ENCODE results near the gene GNB4. TPM values are rescaled to one million over a fixed set of nuclear protein-coding genes. Genes with fewer than 3 reads are reported as not detected.

The GNB4 gene
- total RNA-seq, 1 donor from 2014 or later = 19.1 TPM

DNA sequence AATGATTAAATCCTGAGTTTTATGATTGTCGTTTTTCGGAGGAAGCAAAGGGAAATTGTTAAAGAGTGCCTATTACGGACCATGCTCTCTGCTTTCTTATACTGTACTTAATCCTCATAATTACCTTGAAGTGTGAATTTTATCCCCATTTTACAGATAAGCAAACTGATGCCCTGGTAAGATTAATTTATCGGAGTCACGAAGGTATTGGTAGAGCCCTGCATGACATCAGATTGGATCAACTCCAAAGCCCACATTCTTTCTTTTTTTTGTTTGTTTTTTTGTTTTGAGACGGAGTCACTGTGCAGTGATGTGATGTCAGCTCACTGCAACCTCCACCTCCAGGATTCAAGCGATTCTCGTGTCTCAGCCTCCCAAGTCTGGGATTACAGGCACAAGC is 1.6 kb upstream of the GNB4 start:
- DNase-seq = no peak
- peaks cover 3% of the 10 kb centered on the region for H3K4me1 Mint-ChIP-seq (ENCODE audit: low read depth, unreplicated experiment)
- H3K36me3 Mint-ChIP-seq (ENCODE audit: unreplicated experiment) = no peaks in the 10 kb centered on the region
- TF ChIP-seq, protein P1, sequence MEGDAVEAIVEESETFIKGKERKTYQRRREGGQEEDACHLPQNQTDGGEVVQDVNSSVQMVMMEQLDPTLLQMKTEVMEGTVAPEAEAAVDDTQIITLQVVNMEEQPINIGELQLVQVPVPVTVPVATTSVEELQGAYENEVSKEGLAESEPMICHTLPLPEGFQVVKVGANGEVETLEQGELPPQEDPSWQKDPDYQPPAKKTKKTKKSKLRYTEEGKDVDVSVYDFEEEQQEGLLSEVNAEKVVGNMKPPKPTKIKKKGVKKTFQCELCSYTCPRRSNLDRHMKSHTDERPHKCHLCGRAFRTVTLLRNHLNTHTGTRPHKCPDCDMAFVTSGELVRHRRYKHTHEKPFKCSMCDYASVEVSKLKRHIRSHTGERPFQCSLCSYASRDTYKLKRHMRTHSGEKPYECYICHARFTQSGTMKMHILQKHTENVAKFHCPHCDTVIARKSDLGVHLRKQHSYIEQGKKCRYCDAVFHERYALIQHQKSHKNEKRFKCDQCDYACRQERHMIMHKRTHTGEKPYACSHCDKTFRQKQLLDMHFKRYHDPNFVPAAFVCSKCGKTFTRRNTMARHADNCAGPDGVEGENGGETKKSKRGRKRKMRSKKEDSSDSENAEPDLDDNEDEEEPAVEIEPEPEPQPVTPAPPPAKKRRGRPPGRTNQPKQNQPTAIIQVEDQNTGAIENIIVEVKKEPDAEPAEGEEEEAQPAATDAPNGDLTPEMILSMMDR (IDR thresholded peaks at IDR 0.05; ENCODE audit: partially characterized antibody, unreplicated experiment) = no peak
- H3K27ac Mint-ChIP-seq (ENCODE audit: unreplicated experiment) = no peak overlapping the region
- peaks cover 5% of the 10 kb centered on the region for H3K27me3 Mint-ChIP-seq (ENCODE audit: unreplicated experiment)
- H3K9me3 Mint-ChIP-seq (ENCODE audit: unreplicated experiment) = peaks cover 7% of the 10 kb centered on the region
- no peak overlapping the region for H3K4me3 Mint-ChIP-seq (ENCODE audit: unreplicated experiment)

GRCh38 chr3:179452176-179452564 is 900 bp upstream of the GNB4 start:
- no peak overlapping the region for H3K27ac Mint-ChIP-seq (ENCODE audit: unreplicated experiment)
- DNase-seq = no peak
- peaks cover 6% of the 10 kb centered on the region for H3K27me3 Mint-ChIP-seq (ENCODE audit: unreplicated experiment)
- no peaks in the 10 kb centered on the region for H3K36me3 Mint-ChIP-seq (ENCODE audit: unreplicated experiment)
- peaks cover 8% of the 10 kb centered on the region for H3K9me3 Mint-ChIP-seq (ENCODE audit: unreplicated experiment)
- TF ChIP-seq, protein P1 (IDR thresholded peaks at IDR 0.05; ENCODE audit: partially characterized antibody, unreplicated experiment) = no peak
- peak overlapping the region; percentile 93 for H3K4me3 Mint-ChIP-seq (ENCODE audit: unreplicated experiment)
- peaks cover 3% of the 10 kb centered on the region for H3K4me1 Mint-ChIP-seq (ENCODE audit: low read depth, unreplicated experiment)

- DNase-seq = no peak
- TF ChIP-seq, protein P1 (IDR thresholded peaks at IDR 0.05; ENCODE audit: partially characterized antibody, unreplicated experiment) = no peak
- H3K4me3 Mint-ChIP-seq (ENCODE audit: unreplicated experiment) = peak overlapping the region; percentile 84
- peaks cover 8% of the 10 kb centered on the region for H3K9me3 Mint-ChIP-seq (ENCODE audit: unreplicated experiment)
- H3K4me1 Mint-ChIP-seq (ENCODE audit: low read depth, unreplicated experiment) = peaks cover 3% of the 10 kb centered on the region
- no peaks in the 10 kb centered on the region for H3K36me3 Mint-ChIP-seq (ENCODE audit: unreplicated experiment)
- peaks cover 6% of the 10 kb centered on the region for H3K27me3 Mint-ChIP-seq (ENCODE audit: unreplicated experiment)
- peak overlapping the region; percentile 62 for H3K27ac Mint-ChIP-seq (ENCODE audit: unreplicated experiment)
Measured at GRCh38 chr3:179450901-179451264, 387 bp downstream of the GNB4 start.

- peaks cover 8% of the 10 kb centered on the region for H3K9me3 Mint-ChIP-seq (ENCODE audit: unreplicated experiment)
- peak overlapping the region; percentile 84 for H3K4me3 Mint-ChIP-seq (ENCODE audit: unreplicated experiment)
- no peaks in the 10 kb centered on the region for H3K36me3 Mint-ChIP-seq (ENCODE audit: unreplicated experiment)
- peaks cover 3% of the 10 kb centered on the region for H3K4me1 Mint-ChIP-seq (ENCODE audit: low read depth, unreplicated experiment)
- peaks cover 6% of the 10 kb centered on the region for H3K27me3 Mint-ChIP-seq (ENCODE audit: unreplicated experiment)
- TF ChIP-seq, protein P1 (IDR thresholded peaks at IDR 0.05; ENCODE audit: partially characterized antibody, unreplicated experiment) = no peak
- H3K27ac Mint-ChIP-seq (ENCODE audit: unreplicated experiment) = peak overlapping the region; percentile 62
- DNase-seq = no peak
Measured at GRCh38 chr3:179450261-179450701, 989 bp downstream of the GNB4 start.

GRCh38 chr3:179449636-179450035 is 1.6 kb downstream of the GNB4 start:
- Mint-ChIP-seq H3K27me3 (ENCODE audit: unreplicated experiment) (peaks cover 6% of the 10 kb centered on the region), H3K4me3 (ENCODE audit: unreplicated experiment) (no peak overlapping the region), H3K27ac (ENCODE audit: unreplicated experiment) (no peak overlapping the region), H3K4me1 (ENCODE audit: low read depth, unreplicated experiment) (peaks cover 3% of the 10 kb centered on the region), H3K36me3 (ENCODE audit: unreplicated experiment) (no peaks in the 10 kb centered on the region), H3K9me3 (ENCODE audit: unreplicated experiment) (peaks cover 8% of the 10 kb centered on the region)
- TF ChIP-seq, protein P1 (IDR thresholded peaks at IDR 0.05; ENCODE audit: partially characterized antibody, unreplicated experiment) = no peak
- no peak for DNase-seq

All from glutamatergic neuron (in vitro differentiated cells).